Gastroesophageal sphincter (tissue), 4 donors: ENCODE data around the gene OR1S2. TPM values are rescaled to one million over a fixed set of nuclear protein-coding genes. Genes with fewer than 3 reads are reported as not detected.

Experiments used
- ATAC-seq: fragments of 150-250 bp; one replicate; pipeline ENCODE4 v1.9.1; 2016; ENCODE audit warnings: mild to moderate bottlenecking, moderate library complexity
- H3K27ac ChIP-seq, 4 donors: fragments of 200-600 bp; sonication (generic) in 3 of 4; 1 replicate in 3 of 4; 2 replicates in 1 of 4; pipeline ENCODE4 v1.5.1; 2016 to 2019
- H3K27me3 ChIP-seq: fragments of 200-600 bp; sonication (generic); one replicate; pipeline ENCODE4 v1.5.1; 2019
- H3K36me3 ChIP-seq, 2 donors: fragments of 200-600 bp; sonication (generic); one replicate each; pipeline ENCODE4 v1.5.1; 2019; ENCODE audit warnings: control low read depth in 1 of 2
- H3K4me1 ChIP-seq, 3 donors: fragments of 200-600 bp; sonication (generic); 1 replicate in 2 of 3; 2 replicates in 1 of 3; pipeline ENCODE4 v1.5.1; 2016 to 2019; ENCODE audit warnings: control low read depth in 2 of 3
- H3K4me3 ChIP-seq, 2 donors: fragments of 200-600 bp; sonication (generic); one replicate each; pipeline ENCODE4 v1.5.1; 2019; ENCODE audit warnings: mild to moderate bottlenecking in 1 of 2, moderate library complexity in 1 of 2
- H3K9me3 ChIP-seq, 3 donors: fragments of 200-600 bp; sonication (generic); one replicate each; pipeline ENCODE4 v1.5.1; 2017 to 2019; ENCODE audit warnings: control low read depth in 2 of 3
- EP300 ChIP-seq: sonication (generic); formaldehyde crosslinking; IDR thresholded peaks from one replicate; pipeline ENCODE4 v1.6.1; 2017; ENCODE audit warnings: antibody characterized with exemption, mild to moderate bottlenecking
- POLR2A ChIP-seq, 2 donors: fragments of 450-650 bp; IDR thresholded peaks; one replicate each; pipeline ENCODE4 v1.6.1; 2017; ENCODE audit warnings: antibody characterized with exemption in 2 of 2, mild to moderate bottlenecking in 2 of 2, moderate library complexity in 1 of 2
- POLR2AphosphoS5 ChIP-seq: sonication (generic); formaldehyde crosslinking; IDR thresholded peaks from one replicate; pipeline ENCODE4 v1.6.1; 2017; ENCODE audit warnings: antibody characterized with exemption
- WGBS, 2 donors: methylation state at CpG; one replicate each; pipeline ENCODE4 v1.1.5; 2018; ENCODE audit warnings: low coverage in 1 of 2; 5-methylcytosine and 5-hydroxymethylcytosine counted together
- total RNA-seq, 4 donors: library from RNA; depleted of rRNA; stranded (reverse); fragments of >200 nt; gene quantifications; one replicate each; pipeline ENCODE4 v1.1.0, GENCODE V29; 2016
- TF ChIP-seq, protein P1 (sequence below), 4 experiments: fragments of 200-600 bp in 2 of 4; fragments of 450-650 bp in 2 of 4; sonication (generic) in 1 of 4; IDR thresholded peaks; one replicate each; pipeline ENCODE4 v1.5.1; 2017 to 2019; ENCODE audit warnings: antibody characterized with exemption in 4 of 4, mild to moderate bottlenecking in 2 of 4, moderate library complexity in 2 of 4

The OR1S2 gene
- total RNA-seq, 4 donors from 2014 or later, result not detected

DNA sequence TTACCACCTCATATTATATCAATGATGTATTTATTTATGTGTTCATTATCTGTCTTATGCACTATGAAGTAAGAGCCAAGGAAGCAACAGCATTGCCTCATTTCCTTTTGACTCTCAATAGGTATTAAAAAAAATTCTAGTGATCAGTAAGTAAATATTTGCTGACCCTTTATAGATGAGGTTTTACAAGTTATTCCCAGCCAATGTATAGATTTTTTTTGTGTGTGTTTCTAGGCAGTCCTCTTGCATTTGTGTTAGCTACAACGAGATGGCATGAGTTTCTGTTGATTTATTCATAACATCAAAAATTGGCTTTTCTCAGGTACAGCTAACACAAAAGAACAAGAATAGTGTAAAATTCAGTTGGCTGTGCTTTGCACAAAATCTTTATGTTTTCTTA lies 4.7 kb downstream of the OR1S2 start:
- no peaks in the 10 kb centered on the region for H3K27me3 ChIP-seq
- H3K4me1 ChIP-seq, result no peaks in the 10 kb centered on the region
- ATAC-seq, result no peak
- WGBS, 2 donors, result 27 to 36% methylated on average over 1 of the region's 1 CpG
- no peak overlapping the region for H3K27ac ChIP-seq
- H3K9me3 ChIP-seq, result no peaks in the 10 kb centered on the region
- no peaks in the 10 kb centered on the region for H3K36me3 ChIP-seq
- H3K4me3 ChIP-seq, result no peak overlapping the region
- TF ChIP-seq, protein P1, sequence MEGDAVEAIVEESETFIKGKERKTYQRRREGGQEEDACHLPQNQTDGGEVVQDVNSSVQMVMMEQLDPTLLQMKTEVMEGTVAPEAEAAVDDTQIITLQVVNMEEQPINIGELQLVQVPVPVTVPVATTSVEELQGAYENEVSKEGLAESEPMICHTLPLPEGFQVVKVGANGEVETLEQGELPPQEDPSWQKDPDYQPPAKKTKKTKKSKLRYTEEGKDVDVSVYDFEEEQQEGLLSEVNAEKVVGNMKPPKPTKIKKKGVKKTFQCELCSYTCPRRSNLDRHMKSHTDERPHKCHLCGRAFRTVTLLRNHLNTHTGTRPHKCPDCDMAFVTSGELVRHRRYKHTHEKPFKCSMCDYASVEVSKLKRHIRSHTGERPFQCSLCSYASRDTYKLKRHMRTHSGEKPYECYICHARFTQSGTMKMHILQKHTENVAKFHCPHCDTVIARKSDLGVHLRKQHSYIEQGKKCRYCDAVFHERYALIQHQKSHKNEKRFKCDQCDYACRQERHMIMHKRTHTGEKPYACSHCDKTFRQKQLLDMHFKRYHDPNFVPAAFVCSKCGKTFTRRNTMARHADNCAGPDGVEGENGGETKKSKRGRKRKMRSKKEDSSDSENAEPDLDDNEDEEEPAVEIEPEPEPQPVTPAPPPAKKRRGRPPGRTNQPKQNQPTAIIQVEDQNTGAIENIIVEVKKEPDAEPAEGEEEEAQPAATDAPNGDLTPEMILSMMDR (IDR thresholded peaks at IDR 0.05), result no peak

DNA sequence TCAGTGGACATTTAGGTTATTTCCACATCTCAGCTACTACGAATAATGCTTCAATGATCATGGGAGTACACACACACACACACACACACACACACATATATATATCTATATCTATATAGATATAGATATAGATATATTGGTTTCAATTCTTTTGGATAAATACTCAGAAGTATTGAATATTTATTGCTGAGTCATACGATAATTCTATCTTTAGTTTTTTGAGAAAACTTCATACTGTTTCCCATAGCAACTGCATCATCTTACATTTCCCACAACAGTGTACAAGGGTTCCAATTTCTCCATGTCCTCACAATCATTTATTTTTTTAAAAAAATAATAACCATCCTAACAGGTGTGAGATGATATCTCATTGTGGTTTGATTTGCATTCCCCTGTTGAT lies 8.0 kb downstream of the OR1S2 start:
- Histone ChIP-seq H3K4me3 (no peak overlapping the region), H3K36me3 (no peaks in the 10 kb centered on the region), H3K27ac (no peak overlapping the region), H3K27me3 (no peaks in the 10 kb centered on the region), H3K9me3 (no peaks in the 10 kb centered on the region), H3K4me1 (no peaks in the 10 kb centered on the region)
- ATAC-seq, result no peak
- 92 to 97% methylated on average over 2 of the region's 2 CpGs for WGBS, 2 donors
- TF ChIP-seq EP300 (no peak), POLR2A (IDR thresholded peaks at IDR 0.05) (no peak), POLR2AphosphoS5 (no peak)
- TF ChIP-seq, protein P1 (IDR thresholded peaks at IDR 0.05), result no peak

DNA sequence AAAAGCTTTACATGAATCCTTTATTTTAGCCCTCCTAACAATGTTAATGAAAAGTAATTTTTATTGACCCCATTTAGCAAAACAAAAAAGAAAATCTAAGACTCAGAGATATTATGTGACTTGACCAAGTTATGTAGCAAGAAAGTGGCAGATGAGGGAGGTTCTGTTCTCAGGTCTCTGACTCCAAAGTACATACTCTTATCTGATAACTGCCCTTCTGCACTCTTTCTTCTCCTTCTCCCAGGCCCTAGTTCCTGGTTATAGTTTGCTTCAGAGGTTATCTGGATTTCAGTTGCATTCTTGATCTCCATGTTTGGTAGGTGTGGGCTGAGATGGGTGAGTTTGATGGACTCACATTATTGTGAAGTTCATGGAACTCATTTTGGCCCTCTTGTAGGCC lies 10.6 kb downstream of the OR1S2 start:
- Histone ChIP-seq H3K36me3 (no peaks in the 10 kb centered on the region), H3K27ac (no peak overlapping the region), H3K4me1 (no peaks in the 10 kb centered on the region), H3K4me3 (no peak overlapping the region), H3K27me3 (no peaks in the 10 kb centered on the region), H3K9me3 (no peaks in the 10 kb centered on the region)
- TF ChIP-seq POLR2A (IDR thresholded peaks at IDR 0.05) (no peak), EP300 (no peak), POLR2AphosphoS5 (no peak)
- TF ChIP-seq, protein P1 (IDR thresholded peaks at IDR 0.05), result no peak
- ATAC-seq, result no peak

DNA sequence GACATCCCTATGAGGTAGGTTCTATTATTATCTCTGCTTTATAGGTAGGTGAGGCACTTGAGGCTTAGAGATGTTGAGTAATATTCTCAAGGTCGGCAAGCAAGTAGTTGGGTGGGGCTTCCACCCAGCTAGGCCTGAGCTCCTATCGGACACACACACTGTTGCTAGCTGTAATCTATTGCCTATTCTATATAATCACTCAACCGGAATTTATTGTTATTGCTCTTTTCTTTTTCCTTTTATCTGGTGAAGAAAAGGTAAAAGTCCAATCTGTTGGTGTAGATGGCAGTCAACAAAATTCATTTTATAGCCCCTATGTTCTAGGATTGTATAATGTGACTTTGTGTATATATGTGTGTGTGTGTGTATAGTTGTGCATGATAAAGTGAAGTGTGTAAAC lies 11.7 kb downstream of the OR1S2 start:
- no peak overlapping the region for H3K4me3 ChIP-seq
- H3K27ac ChIP-seq, result no peak overlapping the region
- no peaks in the 10 kb centered on the region for H3K36me3 ChIP-seq
- no peaks in the 10 kb centered on the region for H3K9me3 ChIP-seq
- no peaks in the 10 kb centered on the region for H3K4me1 ChIP-seq
- WGBS, 2 donors, result 82 to 83% methylated on average over 3 of the region's 3 CpGs
- no peak for ATAC-seq
- no peaks in the 10 kb centered on the region for H3K27me3 ChIP-seq
- TF ChIP-seq EP300 (no peak), POLR2AphosphoS5 (no peak), POLR2A (IDR thresholded peaks at IDR 0.05) (no peak)
- TF ChIP-seq, protein P1 (IDR thresholded peaks at IDR 0.05), result no peak

DNA sequence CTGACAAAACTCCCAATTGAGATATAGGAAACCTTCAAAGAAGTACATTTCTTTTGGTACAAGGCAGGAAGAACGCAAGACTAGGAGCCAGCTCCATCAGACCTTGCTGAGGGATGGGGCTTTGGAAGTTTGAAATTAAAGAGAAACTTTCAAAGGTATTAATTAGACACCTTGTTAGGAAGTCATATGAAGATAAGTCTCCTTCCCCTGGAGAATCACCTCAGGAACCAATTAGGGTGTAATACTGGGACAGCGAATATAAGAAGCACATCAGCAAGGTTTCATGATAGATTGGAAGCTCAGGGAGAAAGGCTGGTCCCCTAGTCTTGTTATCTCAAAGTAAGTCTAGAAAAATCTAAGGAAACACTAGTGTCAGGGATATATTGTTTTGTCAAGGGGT lies 15.2 kb downstream of the OR1S2 start, which contains the start of gene OR9Q2:
TSS of gene OR9Q2 (plus strand) at position 301 of the 400 bp plus-strand sequence. CDS start 1,421 bp downstream, outside the sequence.
- Histone ChIP-seq H3K9me3 (no peaks in the 10 kb centered on the region), H3K4me3 (no peak within 1 kb of the TSS), H3K4me1 (no peaks in the 10 kb centered on the region), H3K27ac (no peak within 1 kb of the TSS), H3K36me3 (no peaks in the 10 kb centered on the region), H3K27me3 (no peaks in the 10 kb centered on the region)
- no peak for TF ChIP-seq EP300
- no peak for TF ChIP-seq POLR2AphosphoS5
- TF ChIP-seq, protein P1 (IDR thresholded peaks at IDR 0.05), result no peak
- TF ChIP-seq POLR2A (IDR thresholded peaks at IDR 0.05), result no peak
- WGBS, 2 donors, result 64 to 100% methylated on average over 1 to 2 of the region's 2 CpGs
- no peak for ATAC-seq
